22Rv1 (cell line): Measurements from ENCODE around the gene KCMF1.
A peak's percentile ranks its signal among the peaks of the same experiment; 100 is the strongest.

Experiments
- H3K27ac ChIP-seq: fragments of 450-650 bp; 2 replicates; pipeline ENCODE4 v1.5.1; 2017
- CTCF ChIP-seq: fragments of 450-650 bp; IDR thresholded peaks from 2 replicates; pipeline ENCODE4 v1.5.1; 2017; ENCODE audit warnings: mild to moderate bottlenecking
- ZFX ChIP-seq: fragments of 450-650 bp; IDR thresholded peaks from 2 replicates; pipeline ENCODE4 v1.6.1; 2017; ENCODE audit warnings: antibody characterized with exemption, borderline replicate concordance

KCMF1 gene

DNA sequence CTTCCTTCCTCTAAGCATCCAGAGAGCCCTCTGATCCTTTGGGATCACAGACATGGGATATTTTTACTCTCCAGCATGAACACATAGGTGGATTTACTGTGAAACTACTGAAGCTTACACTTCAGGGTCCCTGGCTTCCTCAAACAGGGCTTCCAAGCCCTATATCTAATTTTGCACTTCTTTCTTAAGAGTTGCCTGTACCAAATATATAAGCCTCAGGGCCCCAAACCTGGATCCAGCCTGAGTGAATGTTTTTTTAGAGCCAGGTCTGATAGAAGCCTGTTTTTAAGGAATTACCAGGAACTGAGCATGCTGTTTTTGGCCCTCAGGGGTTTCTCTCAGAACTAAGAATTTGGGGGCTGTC lies 13.2 kb upstream of the KCMF1 start:
- TF ChIP-seq ZFX (no peak), CTCF (no peak)
- H3K27ac ChIP-seq, result peak overlapping the region; percentile 99

DNA sequence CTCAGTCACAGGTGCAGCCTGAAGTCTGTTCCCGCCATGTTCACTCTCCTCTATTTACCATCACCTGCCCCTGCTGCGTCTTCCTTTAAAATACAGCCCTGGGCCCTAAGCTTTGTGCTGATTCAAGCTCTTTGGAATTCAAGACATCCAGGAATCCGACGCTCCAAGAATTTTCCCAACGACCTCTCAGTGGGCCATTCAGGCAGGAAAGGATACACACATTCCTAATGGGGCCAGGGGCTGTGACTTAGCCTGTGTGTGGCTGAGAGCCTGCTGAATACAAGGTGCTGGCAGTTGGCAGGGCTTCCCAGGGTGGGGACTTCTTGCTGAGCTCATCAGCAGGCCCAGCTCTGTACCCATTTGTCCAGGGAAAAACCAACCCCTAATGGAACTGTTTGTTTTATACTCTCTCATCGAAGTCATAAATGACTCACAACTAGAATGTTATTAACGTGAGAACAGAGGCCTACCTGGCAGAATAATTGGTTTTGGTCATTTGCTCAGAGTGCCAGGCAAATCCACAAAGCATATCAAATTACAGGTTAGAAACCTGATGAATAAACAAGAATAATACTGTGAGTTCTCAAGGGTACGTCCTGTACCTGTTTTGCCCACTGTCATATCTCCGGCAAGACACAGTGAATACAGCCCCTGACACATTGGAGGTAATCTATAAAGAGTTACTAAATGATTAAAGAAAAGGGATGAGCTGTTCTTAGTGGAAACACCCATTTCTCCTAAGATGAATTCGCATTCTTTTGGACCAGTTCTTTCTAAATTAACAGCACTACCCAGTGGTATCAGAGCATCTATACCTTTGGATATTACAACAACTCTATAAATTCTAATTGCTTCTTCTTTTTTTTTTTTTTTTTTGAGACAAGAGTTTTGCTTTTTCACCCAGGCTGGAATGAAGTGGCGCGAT lies 12.6 kb upstream of the KCMF1 start:
- H3K27ac ChIP-seq, result peak overlapping the region; percentile 99

GRCh38 chr2:84959095-84959565 lies 11.8 kb upstream of the KCMF1 start:
- H3K27ac ChIP-seq, result peak overlapping the region; percentile 99
- no peak for TF ChIP-seq CTCF
- TF ChIP-seq ZFX, result no peak

More for the DNA sequence above, 12.6 kb upstream of the KCMF1 start:
- TF ChIP-seq ZFX (no peak), CTCF (no peak)

DNA sequence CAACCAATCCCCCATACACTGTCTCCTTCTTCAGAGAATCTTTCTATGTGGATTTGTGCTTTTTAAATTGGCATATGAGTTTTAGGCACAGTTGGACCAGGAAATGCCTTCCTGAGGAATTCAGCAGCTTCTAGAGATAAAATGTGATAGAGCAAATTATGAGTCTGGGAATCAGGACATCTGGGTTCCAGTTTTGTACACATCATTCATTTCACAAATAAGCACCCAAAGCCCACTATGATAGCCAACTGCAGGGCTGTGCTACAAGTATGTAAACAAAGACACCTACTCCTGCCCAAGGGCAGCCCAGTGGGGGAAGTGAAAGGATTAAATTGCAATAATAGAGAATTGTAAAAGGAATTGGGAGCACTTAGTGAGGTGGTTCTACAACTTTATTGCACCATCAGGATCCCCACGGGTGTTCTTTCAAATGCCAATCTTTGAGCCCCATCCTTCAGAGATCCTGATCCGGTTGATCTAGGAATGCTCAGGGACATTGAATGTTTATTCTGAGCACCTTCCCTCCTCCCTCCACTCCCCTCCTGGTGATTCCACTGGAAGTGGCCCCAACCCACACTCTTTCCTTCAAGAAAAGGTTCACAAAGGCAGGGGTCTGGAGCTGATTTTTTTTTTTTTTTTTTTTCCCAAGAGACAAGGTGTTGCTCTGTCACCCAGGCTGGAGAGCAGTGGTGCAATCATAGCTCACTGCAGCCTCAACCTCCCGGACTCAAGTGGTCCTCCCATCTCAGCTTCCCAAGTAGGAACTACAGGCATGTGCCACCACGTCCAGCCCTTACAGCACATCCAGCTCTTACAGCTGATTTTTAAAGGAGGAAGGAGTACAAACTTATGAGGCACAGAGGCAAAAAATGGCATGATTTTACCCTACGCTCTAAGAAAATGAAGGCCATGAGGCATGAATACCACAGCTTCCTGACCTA lies 11.1 kb upstream of the KCMF1 start:
- no peak for TF ChIP-seq ZFX
- TF ChIP-seq CTCF, result no peak
- peak overlapping the region; percentile 99 for H3K27ac ChIP-seq

- peak overlapping the region; percentile 99 for H3K27ac ChIP-seq
Observed at GRCh38 chr2:84962917-84963316, 8.0 kb upstream of the KCMF1 start.

GRCh38 chr2:84963323-84963691 lies 7.7 kb upstream of the KCMF1 start:
- peak overlapping the region; percentile 99 for H3K27ac ChIP-seq
- TF ChIP-seq CTCF (no peak), ZFX (no peak)

More at GRCh38 chr2:84962917-84963316, 8.0 kb upstream of the KCMF1 start:
- TF ChIP-seq CTCF, result no peak
- no peak for TF ChIP-seq ZFX
